GM06990 (cell line): ENCODE measurements around the gene ABI3BP.

ENCODE experiments used
- DNase-seq: peaks from one replicate; pipeline ENCODE4 v3.0.0-alpha.2; 2011; ENCODE audit not compliant: insufficient read length; ENCODE audit errors: extremely low read depth
- H3K27me3 ChIP-seq: replicated peaks from 2 replicates; pipeline ENCODE4 v1.6.0; 2011; ENCODE audit warnings: low read length; ENCODE audit not compliant: control insufficient read depth, insufficient read depth
- H3K36me3 ChIP-seq: 2 replicates; pipeline ENCODE4 v1.5.1; 2011; ENCODE audit warnings: low read length; ENCODE audit not compliant: control insufficient read depth, insufficient read depth
- H3K4me3 ChIP-seq: replicated peaks from 2 replicates; pipeline ENCODE4 v1.5.1; 2011; ENCODE audit warnings: low read depth, mild to moderate bottlenecking, control low read depth, low read length
- TF ChIP-seq, protein P1 (sequence below): IDR thresholded peaks from 2 replicates; pipeline ENCODE4 v1.5.1; 2011; ENCODE audit warnings: low read length, control low read depth, mild to moderate bottlenecking, inconsistent platforms; ENCODE audit not compliant: insufficient read depth, poor library complexity, severe bottlenecking

ABI3BP gene

DNA sequence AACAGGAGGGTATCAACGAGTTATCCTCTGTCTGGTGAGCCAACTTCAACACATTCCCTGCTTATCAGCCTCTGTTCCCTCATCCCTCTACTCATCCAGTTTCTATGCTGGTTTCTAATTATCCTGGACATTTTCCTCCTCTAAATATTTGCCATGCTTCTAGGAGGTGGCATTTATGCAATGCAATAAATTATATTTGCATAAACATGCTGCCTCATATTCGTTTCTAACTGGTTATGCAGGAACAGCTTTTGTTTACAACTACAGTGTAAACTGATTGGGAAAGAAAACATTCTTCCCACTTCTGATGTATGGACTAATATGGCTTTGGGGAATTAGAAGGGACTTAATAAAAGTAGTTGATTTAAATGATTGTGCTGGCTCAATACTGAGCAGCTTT is 161.6 kb downstream of the ABI3BP start:
- H3K27me3 ChIP-seq = no peaks in the 10 kb centered on the region
- DNase-seq = no peak
- H3K4me3 ChIP-seq = no peak overlapping the region
- TF ChIP-seq, protein P1, sequence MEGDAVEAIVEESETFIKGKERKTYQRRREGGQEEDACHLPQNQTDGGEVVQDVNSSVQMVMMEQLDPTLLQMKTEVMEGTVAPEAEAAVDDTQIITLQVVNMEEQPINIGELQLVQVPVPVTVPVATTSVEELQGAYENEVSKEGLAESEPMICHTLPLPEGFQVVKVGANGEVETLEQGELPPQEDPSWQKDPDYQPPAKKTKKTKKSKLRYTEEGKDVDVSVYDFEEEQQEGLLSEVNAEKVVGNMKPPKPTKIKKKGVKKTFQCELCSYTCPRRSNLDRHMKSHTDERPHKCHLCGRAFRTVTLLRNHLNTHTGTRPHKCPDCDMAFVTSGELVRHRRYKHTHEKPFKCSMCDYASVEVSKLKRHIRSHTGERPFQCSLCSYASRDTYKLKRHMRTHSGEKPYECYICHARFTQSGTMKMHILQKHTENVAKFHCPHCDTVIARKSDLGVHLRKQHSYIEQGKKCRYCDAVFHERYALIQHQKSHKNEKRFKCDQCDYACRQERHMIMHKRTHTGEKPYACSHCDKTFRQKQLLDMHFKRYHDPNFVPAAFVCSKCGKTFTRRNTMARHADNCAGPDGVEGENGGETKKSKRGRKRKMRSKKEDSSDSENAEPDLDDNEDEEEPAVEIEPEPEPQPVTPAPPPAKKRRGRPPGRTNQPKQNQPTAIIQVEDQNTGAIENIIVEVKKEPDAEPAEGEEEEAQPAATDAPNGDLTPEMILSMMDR = no peak
- no peaks in the 10 kb centered on the region for H3K36me3 ChIP-seq

DNA sequence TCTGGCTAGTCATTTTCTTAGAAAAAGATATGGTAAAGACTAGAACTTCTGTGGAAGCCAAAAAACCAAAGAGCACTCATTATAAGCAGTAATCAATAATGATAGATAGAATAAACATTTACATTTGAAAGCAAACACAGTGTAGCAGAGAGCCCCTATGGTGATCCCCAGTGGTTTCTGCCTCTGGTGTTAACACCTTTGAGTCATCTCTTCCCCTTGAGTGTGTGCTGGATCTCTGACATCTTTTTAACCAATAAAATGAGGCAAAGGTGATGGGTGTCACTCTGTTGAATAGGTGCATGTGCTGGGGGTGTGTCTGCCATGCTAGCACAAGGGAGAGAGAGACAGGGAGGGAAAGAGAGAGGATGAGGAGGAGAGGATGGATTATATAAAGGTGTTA is 162.3 kb downstream of the ABI3BP start:
- DNase-seq = no peak
- no peaks in the 10 kb centered on the region for H3K27me3 ChIP-seq
- no peak overlapping the region for H3K4me3 ChIP-seq
- TF ChIP-seq, protein P1 = no peak
- H3K36me3 ChIP-seq = no peaks in the 10 kb centered on the region

DNA sequence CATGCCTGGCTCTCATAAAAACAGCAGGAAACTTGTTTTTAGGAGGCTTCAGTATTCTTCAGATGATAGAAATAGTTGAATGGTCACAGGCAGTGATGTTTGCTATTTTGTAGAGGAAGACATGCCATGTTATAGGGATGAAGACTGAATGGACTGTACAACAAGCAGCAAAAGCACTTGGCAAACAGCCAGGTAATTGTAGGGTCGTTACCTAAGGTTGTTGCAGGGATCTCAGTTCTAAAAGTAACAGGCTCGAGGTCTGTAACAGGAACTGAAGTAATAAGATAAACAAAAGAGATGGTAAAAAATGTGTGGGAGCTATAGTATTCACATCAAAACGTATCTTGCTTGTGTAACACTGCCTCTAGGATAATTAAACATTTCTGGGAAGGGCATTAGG is 167.6 kb downstream of the ABI3BP start:
- Histone ChIP-seq H3K4me3 (no peak overlapping the region), H3K36me3 (no peaks in the 10 kb centered on the region), H3K27me3 (no peaks in the 10 kb centered on the region)
- TF ChIP-seq, protein P1 = no peak
- DNase-seq = no peak

DNA sequence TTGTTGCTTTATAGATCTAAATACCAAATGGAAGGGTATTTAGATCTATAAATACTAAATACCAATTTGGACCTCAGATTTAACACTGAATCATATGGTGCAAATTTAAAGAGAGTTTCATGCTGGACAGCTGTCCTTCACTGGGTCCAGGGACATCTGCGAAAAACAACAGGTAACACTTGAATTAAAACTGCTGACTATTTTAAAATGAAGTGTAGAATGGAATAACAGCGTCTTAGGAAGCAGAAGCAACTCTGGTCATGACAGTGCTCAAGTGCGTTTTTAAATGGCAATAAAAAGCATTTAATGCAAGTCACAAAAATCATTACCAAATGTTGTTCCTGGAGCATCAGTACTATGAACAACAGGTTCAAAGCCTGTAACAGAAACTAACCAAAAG is 177.6 kb downstream of the ABI3BP start:
- Histone ChIP-seq H3K4me3 (no peak overlapping the region), H3K27me3 (no peaks in the 10 kb centered on the region), H3K36me3 (no peaks in the 10 kb centered on the region)
- TF ChIP-seq, protein P1 = no peak
- DNase-seq = no peak

DNA sequence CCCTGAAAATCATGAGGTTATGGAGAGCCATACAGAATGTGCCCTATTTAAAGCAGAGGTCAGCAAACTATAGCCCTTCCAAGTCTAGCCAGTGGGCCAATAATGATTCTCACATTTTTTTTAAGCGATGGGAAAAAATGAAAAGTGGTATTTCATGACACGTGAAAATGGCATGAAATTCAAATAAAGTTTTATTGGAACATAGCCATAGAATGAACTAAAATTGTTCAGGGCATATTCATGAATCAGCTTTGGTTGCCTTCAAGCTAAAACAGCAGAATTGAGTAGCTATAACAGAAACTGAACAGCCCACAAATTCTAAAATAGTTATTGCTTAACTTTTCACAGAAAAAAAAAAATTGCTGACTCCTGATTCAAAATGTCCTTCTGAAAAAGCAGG is 179.4 kb downstream of the ABI3BP start:
- Histone ChIP-seq H3K4me3 (no peak overlapping the region), H3K36me3 (no peaks in the 10 kb centered on the region), H3K27me3 (no peaks in the 10 kb centered on the region)
- TF ChIP-seq, protein P1 = no peak
- DNase-seq = no peak

DNA sequence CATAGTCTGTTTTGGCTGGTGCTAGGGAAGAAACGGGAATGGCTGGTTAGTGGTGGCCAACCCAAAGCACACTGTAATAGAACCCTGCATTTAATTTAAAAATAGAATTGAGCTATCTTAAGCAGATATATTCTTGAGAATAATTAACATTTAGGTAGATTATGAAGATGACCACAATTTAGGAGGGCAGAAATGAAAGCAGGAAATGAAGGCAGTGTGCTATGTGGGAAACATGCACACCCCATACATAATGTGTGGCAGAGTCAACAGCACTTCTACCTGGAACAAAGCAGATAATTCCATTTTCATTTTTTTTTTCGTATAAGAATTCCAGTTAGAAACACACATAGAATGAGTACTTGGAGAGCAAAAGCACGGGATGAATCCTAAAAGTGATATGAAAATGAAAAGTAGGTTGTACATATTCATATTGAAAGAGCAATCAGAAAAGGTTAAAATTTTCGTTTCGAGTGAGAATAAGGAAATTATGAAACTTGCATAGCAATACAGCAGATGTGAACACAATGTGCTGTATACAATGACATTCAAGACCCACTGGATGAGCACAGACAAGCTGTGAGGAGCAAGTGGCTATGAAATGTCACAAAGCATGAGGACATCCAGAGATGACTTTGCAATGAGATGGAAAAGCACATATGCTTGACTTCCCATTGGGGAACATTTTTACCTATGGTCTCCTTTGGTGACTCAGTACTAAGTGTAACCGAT is 181.3 kb downstream of the ABI3BP start:
- no peaks in the 10 kb centered on the region for H3K27me3 ChIP-seq
- H3K4me3 ChIP-seq = no peak overlapping the region
- no peaks in the 10 kb centered on the region for H3K36me3 ChIP-seq
- no peak for DNase-seq
- TF ChIP-seq, protein P1 = no peak
